HG02642 (cell line): Measurements from ENCODE around the gene SARS2.
"Not testable (repeated sequence)": the region's sequence is repeated elsewhere in the genome, so short reads cannot be mapped to it uniquely, and the experiment has no call there.

Experiments used
- ATAC-seq: cut with Tn5 transposase; IDR thresholded peaks from one replicate; pipeline ENCODE4 v1.9.1; 2021; ENCODE audit warnings: mild to moderate bottlenecking; ENCODE audit not compliant: unreplicated experiment, poor library complexity

The SARS2 gene

DNA sequence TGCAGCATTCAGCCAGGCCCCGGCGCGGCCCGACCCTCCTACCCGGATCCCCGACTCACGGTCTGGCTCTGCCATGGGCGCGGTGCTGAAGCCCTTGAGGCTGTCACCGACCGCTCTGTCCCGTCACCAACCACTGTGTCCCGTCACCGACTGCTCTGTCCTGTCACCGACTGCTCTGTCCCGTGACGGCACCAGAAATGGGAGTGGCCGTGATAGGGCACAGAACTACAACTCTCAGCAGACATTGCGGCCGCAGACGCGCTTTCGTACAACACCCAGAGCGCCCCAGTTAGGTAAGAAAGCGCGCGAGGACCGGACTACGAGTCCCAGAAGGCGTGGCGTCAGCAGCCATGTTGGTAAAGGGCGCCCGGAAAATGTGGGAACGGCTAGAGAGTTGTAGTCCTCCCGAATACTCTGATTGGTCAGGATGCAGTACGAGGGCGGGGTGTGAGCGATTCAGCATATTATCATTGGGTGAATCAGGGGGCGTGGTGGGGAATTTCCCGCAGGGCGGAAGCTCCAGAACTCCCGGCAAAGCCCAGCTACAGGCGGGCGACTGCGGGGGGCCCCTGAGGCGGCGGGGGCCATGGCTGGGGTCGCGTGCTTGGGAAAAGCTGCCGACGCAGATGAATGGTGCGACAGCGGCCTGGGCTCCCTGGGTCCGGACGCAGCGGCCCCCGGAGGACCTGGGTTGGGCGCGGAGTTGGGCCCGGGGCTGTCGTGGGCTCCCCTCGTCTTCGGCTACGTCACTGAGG, 30.9 kb downstream of the SARS2 start, which contains the start of the genes NFKBIB and SIRT2:
Gene NFKBIB, plus strand, starts transcription at position 523 of the 755 bp plus-strand sequence. Its CDS starts 64 bp downstream, at position 587.
Gene SIRT2, minus strand, starts transcription at position 172 of the 755 bp plus-strand sequence. Its CDS starts 97 bp downstream, at position 75.
- ATAC-seq, result peak; percentile 94

DNA sequence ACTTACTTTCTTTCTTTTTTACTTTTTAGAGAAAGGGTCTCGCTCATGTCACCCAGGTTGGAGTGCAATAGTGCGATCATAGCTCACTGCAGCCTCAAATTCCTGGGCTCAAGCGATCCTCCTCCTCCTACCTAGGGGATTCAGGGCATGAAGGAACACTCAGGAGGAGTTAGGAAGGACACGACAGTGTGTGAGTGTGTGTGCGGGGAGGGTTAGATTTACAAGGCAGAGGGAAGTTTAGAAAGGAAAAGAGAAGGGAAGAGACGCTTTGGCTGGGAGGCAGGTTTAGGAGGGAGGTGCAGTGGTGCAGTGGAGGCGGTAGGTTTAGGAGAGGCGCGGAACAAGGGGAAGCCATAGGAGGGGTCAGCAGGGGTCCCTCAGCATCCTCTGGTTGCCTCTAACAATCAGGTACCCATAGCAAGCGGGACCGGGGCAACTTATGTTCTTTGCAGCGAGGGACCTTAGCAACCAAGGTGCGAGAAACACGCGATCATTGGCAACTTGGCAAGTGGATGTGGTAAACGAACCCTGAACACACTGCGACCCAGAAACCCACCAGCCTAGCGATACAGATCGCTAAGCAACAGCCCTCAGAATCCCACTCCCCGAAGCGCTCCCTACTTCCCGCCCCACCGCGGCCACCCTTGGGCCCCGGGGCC, 31.6 kb downstream of the SARS2 start:
- ATAC-seq, result no peak

DNA sequence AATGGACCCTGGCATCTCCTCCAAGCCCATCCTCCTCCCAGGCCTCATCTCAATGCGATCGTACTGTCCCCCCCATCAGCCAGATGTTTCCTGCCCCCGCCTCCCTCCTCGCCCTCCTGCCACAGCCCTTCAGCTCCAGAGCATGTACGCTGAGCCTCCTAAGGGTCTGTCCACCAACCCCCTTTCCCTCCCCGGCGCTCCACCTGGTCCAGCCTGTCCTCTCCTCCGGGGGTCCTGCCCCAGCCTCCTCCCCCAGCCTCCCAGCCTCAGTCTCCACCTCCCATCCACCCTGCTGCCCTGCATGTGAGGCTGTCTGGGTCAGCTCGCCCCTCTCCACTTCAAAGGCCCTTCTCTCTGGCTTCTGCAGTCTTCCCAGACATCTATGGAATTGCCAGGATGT, 35.6 kb downstream of the SARS2 start:
- ATAC-seq, result no peak

DNA sequence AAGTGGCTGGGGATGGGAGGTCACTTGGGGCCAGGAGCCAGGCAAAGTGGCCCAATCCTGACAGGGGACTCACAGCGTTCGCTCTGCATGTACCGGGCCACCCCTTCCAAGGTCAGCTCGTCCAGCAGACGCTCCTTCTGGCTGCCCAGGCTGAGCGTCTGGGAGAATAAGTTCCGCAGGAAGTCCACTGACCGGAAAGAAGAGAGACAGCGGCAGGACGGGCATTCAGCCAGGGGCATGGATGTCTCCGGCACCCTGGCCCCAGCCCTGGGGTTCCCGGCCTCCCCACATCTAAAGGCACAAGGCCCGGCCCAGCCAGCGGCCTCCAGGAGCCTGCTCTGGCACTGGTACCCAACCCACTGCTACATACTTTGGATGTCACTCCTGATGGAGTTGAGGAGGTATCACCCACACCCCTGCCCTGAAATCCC, 37.2 kb downstream of the SARS2 start:
- no peak for ATAC-seq

DNA sequence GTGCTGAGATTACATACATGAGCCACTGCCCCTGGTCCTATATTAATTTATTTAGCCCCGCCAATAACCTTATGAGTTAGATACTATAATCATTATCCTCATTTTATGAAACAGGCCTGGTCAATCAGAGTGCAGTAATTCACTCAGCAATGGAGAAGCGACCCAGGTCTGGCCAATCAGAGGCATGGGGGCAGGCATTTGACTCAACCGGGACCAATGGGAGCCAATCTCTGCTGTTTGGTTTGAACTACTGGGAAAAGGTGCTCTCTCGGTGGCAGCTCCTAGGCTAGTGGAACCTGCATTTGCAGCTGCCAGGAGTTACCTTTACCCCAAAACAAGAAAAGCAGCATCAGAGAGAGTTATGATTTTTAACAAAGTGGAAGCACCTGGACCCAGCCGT, 37.7 kb downstream of the SARS2 start:
- no peak for ATAC-seq

DNA sequence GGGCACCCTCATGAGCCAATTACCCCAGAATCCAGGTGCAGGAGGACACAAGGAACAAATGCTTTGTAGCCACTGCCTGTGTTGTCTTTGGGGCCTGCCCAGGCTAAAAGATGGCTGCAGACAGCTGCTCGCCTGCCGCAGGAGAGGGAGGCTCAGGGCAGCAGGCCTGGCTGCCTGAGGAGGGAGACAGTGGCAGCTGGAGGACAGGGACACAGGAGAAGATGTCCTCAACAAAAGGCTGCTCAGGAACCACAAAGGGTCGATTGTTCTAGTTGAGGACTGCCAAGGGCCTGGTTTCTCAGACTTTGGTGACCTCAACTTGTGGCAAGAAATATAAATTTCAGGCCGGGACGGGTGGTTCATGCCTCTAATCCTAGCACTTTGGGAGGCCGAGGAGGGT, 38.8 kb downstream of the SARS2 start:
- ATAC-seq, result no peak

DNA sequence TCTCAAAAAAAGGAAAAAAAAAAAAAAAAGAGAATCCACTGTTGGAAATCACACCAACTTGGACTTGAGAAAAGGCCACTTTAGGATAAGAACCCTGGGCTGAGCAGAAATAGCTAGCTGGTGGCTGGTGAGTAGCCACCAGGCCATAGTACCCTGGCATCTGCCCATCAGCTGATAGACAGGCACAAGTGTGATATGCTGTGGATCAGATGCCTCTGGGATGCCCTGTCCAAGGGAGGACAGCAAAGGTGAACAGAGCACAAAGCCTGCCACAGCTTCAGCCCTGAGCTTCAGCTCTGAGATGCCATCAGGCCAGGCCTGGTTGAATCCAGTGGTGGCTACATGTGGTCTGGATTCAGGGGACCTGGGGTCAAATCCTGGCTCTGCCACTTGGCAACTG, 39.9 kb downstream of the SARS2 start:
- ATAC-seq, result no peak

DNA sequence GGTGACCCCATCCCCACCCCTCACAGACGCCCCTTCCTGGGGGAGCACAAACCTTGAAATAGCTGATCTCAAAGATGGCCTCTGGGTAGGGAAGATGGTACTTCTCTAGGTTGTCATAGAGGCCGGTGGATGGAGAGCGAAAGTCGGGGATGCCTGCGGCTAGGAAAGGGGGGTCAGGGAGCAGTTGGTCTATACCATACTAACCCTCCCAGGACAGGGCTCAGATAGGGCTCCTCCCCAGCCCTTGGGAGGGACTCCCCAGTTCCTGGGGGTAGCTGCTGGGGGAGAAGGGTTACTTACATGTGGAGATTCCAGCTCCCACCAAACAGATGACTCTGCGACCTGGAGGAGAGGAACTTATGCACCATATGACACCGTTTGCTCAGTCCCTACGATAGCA, 40.8 kb downstream of the SARS2 start:
- no peak for ATAC-seq

DNA sequence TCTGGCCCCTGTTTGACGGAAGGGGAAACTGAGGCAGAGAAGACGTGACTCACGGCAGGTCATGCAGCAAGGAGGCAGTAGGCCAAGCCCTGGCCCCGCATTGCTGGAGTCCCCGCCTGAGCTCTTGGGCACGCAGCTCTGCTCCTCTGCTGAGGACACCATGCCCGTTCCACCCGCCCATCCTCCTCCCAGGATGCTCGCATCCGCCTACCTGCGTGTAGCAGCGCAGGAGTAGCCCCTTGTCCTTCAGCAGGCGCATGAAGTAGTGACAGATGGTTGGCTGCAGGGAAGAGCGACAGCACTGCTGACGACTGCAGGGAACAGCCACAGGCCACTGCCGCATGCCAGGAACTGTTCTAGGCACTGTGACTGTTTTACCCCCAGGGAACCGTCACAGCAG, 41.7 kb downstream of the SARS2 start:
- ATAC-seq, result no peak

DNA sequence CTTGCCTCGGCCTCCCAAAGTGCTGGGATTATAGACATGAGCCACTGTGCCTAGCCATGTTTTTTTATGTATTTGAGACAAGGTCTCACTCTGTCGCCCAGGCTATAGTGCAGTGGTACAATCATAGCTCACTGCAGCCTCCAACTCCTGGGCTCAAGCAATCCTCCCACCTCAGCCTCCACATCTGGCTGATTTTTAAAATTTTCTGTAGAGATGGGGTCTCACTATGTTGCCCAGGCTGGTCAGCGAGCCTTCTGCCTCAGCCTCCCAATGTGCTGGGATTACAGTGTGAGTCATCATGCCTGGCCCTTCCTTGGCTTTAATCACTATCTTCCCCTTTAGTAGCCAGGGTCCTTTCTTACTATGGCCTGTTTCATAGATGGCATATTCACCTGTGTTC, 45.9 kb downstream of the SARS2 start:
- ATAC-seq, result not testable (repeated sequence)

DNA sequence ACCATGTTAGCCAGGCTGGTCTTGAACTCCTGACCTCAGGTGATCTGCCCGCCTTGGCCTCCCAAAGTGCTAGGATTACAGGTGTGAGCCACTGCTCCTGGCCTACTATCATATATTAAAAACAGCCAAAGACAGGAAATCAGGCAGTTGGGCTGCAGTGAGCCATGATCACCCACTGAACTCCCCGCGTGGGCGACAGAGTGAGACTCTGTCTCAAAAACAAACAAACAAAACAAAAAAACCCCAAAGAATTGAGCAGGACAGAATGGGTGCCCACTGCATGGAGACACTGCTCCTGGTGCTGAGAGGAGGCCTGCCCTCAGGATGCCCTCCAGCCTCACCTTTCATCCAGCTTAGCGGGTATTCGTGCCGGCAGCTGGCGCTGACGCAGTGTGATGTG, 47.3 kb downstream of the SARS2 start:
- no peak for ATAC-seq

DNA sequence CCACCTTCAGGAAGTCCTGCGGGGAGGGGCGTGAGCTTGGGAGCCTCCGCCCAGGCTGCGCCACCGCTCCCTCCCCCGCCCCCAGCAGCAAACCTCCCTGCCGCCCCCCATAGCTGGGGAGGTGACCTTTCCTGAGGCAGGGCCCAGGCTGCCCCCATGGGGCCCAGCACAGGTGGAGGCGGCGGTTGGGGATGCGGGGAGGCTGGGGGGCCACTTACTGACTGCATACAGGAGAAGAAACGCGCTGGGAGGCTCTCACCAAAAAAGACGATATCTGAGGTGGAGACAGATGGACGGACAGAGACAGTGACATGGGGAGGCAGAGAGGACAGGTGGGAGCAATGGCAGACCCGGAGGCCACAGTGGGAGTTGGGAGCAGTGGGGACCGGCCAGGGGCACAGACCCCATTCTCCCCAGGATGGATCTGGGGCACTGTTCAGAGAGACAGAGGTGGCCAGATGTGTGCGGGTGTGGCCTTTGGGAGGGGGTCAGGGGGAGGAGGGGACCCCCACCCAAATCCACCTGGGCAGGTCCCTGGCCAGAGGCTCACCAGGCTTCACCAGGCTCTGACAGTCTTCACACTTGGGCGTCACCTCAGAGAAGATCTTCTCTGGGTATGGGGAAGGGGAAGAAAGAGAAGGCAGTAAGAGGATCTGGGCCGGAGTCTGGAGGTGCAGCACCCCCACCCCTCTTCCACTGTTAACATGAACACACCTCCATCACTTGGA, 49.5 kb downstream of the SARS2 start:
- ATAC-seq, result no peak

DNA sequence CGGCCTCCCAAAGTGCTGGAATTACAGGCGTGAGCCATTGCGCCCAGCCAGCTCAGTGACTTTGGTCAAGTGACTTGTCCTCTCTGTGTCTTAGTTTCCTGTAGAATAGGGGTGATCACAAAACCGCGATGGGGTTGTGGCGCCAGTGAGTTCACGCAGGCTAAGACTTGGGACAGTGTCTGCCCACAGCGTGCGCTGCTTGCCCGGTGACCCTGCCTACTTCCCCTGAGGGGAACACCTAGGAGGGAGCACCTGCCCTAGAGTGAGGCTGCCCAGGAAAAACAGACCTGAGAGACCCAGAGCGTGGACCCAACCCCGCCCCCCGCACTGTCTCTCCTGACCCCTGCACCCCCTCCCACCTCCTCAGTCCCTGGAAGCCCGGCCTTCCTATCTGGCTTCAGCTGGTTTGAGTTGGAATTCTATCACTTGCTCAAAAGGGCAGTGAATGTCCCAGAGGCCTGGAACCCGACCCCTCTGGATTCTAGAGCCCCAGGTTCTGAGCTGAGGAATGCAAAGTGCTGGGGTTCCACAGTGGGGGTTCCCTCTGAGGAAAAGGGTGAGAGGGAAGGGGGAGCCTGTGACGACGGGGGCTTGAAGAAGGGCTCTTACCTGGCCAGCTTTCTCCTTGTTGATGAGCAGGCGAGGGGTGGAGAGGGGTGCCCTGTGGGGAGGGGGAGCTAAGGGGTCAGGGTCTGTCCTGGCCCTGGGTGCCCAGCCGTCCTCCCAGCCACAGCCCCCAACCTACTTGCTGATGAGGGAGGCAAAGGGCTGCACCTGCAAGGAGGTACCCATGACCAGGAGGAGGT, 50.3 kb downstream of the SARS2 start:
- no peak for ATAC-seq

DNA sequence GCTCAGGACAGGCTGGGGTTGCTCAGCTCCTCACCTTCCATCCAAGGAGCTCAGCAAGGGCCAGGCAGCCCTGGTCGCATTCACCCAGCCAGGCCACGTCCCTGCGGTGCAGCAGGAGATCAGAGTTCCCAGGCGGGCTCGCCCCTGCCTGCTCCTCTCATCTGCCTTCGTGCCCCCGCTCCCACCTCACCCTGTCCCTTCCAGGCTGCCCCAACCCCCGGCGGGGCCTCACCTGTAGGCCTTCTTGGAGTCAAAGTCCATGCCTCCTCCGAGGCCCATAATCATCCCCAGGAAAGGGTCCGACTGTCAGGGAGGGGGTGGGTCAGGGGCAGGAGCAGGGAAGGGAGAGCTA, 51.2 kb downstream of the SARS2 start:
- ATAC-seq, result no peak

DNA sequence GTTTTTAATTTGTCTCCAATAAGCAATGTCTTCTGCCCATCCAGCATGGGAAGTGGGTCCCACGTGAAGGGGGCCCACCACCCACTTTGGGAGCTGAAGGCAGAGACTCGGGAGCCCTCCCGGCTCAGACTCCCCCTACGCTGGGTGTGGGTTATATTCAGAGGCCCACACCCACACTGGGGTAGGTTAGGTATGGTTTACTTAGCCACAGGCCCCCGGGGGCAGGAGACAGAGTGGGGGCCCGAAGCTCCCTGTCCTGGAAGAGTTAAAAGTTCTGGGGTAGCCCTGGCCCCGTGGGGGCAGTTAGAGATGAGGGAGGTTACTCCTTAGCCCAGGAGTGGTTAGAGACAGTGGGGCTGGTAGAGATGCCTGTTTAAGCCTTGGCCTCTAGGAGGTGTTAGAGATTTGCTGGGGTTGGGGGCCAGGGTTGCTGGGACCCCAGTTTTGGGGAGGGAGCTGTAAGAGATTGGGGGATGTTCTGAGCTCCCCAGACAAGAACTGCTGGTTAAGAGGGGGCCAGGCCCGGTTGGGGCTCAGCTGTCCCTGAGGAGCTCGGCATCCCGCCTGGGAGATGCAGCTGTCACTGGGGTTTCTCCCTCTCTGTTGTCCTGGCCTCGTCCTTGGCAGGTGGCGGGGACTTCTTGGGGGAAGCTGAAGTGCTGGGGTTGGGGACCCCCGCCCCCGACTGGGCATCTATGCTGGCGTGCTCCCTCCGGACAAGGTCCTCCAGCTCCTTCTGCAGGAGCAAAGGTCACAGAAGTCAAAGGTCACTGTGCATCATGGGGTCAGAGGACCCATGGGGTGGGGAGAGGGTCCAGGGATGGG, 51.8 kb downstream of the SARS2 start:
- peak; percentile 17 for ATAC-seq

DNA sequence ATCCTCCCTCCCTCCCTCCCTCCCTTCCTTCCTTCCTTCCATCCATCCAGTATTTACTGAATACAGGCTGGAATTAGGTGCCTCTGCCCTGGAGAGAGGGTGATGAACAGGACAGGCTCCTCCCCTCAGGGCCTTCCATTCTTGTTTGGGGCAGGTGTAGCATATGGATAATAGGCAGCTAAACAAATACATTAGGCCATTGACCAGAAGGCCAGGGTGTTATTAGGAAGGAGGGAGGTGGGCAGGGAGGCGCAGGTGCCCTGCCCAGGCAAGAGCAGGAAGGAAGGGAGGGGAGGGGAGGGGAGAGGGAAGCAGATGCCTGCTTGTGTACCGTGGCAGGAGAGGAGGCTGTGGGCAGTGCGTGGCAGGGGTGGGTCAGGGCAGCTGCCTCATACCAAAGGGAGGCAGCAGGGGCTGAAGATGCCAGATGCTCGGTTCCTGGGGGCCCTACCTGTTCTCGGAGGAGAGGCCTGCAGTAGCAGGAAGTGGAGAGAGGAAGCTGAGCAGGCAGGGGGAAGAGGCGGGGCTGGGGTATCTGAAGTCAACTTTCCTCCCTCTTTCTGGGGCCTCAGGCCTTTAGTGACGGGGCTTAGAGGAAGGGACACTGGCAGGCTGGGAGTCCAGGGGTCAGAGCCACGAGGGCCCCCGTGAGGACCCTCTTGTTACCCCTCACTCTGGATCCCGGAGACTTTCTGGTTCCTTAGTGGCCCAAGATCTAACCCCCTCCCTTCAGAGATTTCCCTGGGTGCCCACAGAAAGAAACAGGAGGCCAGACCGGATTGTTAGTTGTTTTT, 52.6 kb downstream of the SARS2 start, which contains the start of gene RINL:
Gene RINL, minus strand, starts transcription at position 495 of the 794 bp plus-strand sequence. CDS start 1,533 bp downstream, outside the sequence.
- ATAC-seq, result peak; percentile 63

DNA sequence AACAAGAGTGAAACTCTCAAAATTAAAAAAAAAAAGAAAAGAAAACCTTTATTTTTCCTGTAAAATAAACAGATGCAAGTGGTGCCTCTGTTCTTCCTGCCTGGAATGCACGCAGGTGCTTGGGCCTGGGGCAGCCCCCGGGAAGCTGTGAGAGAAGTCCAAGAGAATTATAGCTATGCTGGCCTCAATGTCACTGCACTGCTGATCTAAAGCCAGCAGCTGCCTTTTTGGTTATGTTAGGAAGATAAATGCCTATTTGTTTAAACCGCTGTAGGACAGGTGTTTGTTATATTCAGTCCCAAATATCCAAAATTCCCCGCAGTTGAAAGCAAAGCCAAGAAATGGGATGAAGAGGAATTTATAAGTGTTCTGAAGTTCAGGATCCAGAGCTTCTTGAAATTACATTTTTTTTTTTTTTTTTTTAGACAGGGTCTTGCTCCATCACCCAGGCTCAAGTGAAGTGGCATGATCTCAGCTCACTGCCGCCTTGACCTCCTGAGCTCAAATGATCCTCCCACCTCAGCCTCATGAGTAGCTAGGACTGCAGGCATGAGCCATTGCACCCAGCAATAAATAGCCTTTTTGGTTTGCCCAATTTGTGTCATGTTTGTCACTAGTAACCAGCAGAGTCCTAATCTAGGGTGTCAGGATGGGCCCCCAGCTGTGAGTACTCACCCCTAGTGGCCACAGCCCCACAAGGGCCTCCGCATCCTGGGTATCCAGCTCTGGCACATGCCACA, 54.7 kb downstream of the SARS2 start:
- ATAC-seq, result no peak

DNA sequence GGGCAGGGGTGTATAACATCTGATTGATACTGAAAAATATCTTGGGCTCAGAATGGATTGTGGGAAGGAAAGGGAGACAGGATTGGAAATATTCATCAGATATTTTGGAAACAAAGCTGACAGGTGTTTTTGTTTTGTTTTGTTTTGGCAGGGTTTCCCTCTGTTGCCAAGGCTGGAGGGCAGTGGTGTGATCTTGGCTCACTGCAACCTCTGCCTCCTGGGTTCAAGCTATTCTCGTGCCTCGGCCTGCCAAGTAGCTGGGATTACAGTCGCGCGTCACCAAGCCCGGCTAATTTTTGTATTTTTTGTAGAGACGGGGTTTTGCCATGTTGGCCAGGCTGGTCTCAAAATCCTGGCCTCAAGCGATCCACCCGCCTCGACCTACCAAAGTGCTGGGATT, 57.2 kb downstream of the SARS2 start:
- not testable (repeated sequence) for ATAC-seq
